Mucosa of stomach (tissue), 1 donor: ENCODE results near the gene C9orf72.

Source experiments
- H3K27me3 ChIP-seq: one replicate; pipeline ENCODE4 v1.7.0; 2013; ENCODE audit warnings: mild to moderate bottlenecking, low read length; ENCODE audit not compliant: control insufficient read depth, insufficient read depth
- H3K36me3 ChIP-seq: one replicate; pipeline ENCODE4 v1.7.0; 2013; ENCODE audit warnings: low read length; ENCODE audit not compliant: control insufficient read depth, insufficient read depth
- H3K4me1 ChIP-seq: one replicate; pipeline ENCODE4 v1.7.0; 2013; ENCODE audit warnings: mild to moderate bottlenecking, low read length; ENCODE audit not compliant: control insufficient read depth, insufficient read depth
- H3K4me3 ChIP-seq: one replicate; pipeline ENCODE4 v1.7.0; 2013; ENCODE audit warnings: low read length
- H3K9ac ChIP-seq: one replicate; pipeline ENCODE4 v1.7.0; 2013; ENCODE audit warnings: mild to moderate bottlenecking, low read length, moderate library complexity
- H3K9me3 ChIP-seq: one replicate; pipeline ENCODE4 v1.7.0; 2013; ENCODE audit warnings: mild to moderate bottlenecking, low read length, moderate library complexity; ENCODE audit not compliant: control insufficient read depth
- donor health status: Pancreatic carcinoma.

The C9orf72 gene

DNA sequence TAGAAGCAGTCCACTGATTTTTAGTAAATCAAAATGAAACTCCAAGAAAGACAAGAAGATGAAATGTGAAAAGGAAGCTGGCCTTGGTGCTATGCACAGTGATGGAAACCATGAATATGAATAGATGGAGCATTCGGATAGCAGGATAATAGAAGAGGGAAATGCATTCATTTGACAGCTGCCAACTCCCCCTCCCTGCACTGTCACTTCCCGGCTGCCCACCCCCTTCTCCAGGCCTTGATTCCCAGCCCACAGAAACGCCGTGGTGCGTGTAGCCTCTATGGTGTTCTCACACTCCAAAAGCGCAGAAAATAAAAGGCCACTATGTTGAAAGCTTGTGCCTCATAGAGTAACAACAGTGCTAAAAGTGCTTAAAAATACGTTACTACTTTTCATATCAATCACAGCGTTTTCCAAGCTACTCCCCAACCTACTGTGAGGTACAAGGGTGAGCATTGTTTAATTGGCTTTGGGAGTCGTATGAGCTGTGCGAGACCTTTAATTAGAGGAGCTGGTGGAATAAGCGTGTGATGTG is 75.3 kb downstream of the C9orf72 start:
- H3K4me1 ChIP-seq, result peaks cover 4% of the 10 kb centered on the region
- H3K9me3 ChIP-seq, result no peaks in the 10 kb centered on the region
- H3K9ac ChIP-seq, result no peak overlapping the region
- H3K4me3 ChIP-seq, result no peak overlapping the region
- H3K36me3 ChIP-seq, result no peaks in the 10 kb centered on the region
- H3K27me3 ChIP-seq, result no peaks in the 10 kb centered on the region
